IPS-18c (cell line): ENCODE measurements around the gene ASB7.
A peak's percentile ranks its signal among the peaks of the same experiment; 100 is the strongest.
"Not testable (repeated sequence)": the region's sequence is repeated elsewhere in the genome, so short reads cannot be mapped to it uniquely, and the experiment has no call there.

ENCODE experiments used
- H3K4me3 ChIP-seq: 2 replicates; pipeline ENCODE4 v1.7.0; 2013; ENCODE audit warnings: low read depth, mild to moderate bottlenecking, low read length, moderate library complexity; ENCODE audit not compliant: insufficient read depth
- H3K9me3 ChIP-seq: one replicate; pipeline ENCODE4 v1.6.1; 2013; ENCODE audit warnings: mild to moderate bottlenecking, low read length, moderate library complexity; ENCODE audit not compliant: control insufficient read depth, insufficient read depth

ASB7 gene

DNA sequence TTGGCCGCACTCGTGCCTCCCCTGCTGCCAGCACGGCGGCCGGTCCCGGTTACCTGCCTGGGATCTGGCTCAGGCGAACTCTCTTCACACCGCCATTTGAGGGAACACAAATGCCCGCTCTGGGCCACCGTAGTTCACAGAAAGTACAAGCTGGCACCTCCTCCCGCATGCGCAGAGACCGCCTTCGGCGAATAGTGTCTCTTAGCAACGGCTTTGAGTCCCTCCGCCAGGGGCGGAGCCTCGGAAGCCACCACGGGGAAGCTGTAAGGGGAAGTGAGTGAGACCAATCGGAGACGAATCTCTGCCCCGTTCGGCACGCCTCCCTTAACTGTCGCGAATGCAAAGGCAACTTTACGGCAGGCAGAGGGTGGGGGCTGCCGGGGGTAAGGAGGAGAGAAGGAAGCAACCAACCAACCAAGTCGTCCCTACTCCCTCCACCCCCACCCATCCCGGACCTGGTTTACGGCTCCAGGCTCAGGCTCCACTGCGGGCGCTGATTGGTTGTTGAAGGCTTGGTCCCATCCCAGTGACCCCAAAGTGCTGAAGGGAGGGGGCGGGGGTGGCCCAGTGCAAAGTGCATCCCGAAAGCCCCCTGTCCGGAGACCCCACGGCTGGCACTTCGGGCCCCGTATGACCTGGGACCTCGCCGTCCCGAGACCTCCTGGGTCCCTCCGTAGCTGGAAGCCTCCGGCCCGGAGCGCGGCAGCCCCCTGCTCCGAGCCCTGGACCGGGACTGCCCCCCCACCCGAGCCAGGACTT lies at the start of gene ASB7, which contains the start of gene LINS1:
Gene ASB7 (plus strand): TSS at position 526 of the 759 bp plus-strand sequence. CDS start 9,628 bp downstream, outside the sequence.
Gene LINS1 (minus strand): TSS at position 121 of the 759 bp plus-strand sequence. CDS start 21,342 bp downstream, outside the sequence.
- H3K4me3 ChIP-seq: peak within 1 kb of the TSS; percentile 88

GRCh38 chr15:100553468-100553867 lies 48.9 kb upstream of the ASB7 start:
- H3K4me3 ChIP-seq: no peak overlapping the region
- H3K9me3 ChIP-seq: peaks cover 7% of the 10 kb centered on the region

More for the DNA sequence above, at the start of gene ASB7, which contains the start of gene LINS1:
- no peaks in the 10 kb centered on the region for H3K9me3 ChIP-seq

GRCh38 chr15:100558771-100559254 lies 43.6 kb upstream of the ASB7 start:
- Histone ChIP-seq H3K9me3 (peaks cover 2% of the 10 kb centered on the region), H3K4me3 (no peak overlapping the region)

DNA sequence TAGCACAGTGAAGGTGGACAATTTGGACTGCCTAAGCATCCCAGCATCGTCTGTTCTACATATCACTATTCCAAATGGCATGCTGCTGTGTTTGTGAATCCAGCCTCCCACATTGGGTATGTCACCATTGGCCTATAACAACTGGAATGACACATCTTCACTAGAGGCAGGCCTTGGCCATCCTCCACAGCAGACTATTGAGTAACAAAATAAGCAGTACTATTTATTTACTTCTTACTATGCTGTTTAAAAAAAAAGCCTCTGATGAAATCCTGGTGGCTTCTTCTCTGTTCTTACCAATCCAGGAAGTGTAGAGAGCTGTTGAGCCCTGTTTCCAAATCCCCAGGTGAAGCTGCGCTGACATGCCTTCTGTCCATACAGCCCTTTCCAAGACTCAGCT lies 43.1 kb upstream of the ASB7 start:
- Histone ChIP-seq H3K4me3 (no peak overlapping the region), H3K9me3 (no peaks in the 10 kb centered on the region)

DNA sequence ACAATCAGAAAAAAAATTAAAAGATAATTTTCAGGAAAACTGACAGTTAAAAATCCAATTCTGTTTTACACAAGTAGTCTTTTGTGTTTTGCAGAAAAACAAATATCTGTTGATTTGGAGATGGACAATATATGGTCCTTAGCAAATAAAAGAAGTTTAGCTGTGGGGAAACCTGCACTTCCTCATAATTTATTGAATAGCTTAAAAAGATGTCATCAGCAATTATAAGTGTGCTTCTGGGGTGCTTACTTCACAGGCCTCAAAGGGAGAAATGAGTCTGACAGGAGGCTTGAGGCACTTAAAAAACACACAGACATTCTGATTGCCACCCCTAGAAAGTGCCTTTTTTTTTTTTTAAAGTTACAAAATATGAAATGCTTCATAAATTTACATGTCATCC lies 42.1 kb upstream of the ASB7 start:
- Histone ChIP-seq H3K4me3 (no peak overlapping the region), H3K9me3 (no peaks in the 10 kb centered on the region)

DNA sequence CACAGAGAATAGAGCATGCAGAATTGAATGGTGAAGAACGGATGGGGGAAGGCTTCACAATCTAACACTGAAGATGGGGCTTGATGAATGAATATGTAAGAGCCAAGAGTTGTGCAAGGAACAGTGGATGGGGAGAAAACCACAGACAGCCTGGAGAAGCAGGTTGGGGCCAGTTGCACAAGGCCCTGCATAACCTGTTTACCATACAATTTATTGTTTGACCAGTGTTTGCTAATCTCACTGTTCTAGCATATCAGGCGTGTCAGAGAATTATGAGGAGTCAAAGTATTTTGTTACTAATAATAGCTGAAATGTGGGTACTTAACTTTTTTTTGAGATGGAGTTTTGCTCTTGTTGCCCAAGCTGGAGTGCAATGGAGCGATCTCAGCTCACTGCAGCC lies 36.8 kb upstream of the ASB7 start:
- H3K9me3 ChIP-seq: no peaks in the 10 kb centered on the region
- H3K4me3 ChIP-seq: no peak overlapping the region

DNA sequence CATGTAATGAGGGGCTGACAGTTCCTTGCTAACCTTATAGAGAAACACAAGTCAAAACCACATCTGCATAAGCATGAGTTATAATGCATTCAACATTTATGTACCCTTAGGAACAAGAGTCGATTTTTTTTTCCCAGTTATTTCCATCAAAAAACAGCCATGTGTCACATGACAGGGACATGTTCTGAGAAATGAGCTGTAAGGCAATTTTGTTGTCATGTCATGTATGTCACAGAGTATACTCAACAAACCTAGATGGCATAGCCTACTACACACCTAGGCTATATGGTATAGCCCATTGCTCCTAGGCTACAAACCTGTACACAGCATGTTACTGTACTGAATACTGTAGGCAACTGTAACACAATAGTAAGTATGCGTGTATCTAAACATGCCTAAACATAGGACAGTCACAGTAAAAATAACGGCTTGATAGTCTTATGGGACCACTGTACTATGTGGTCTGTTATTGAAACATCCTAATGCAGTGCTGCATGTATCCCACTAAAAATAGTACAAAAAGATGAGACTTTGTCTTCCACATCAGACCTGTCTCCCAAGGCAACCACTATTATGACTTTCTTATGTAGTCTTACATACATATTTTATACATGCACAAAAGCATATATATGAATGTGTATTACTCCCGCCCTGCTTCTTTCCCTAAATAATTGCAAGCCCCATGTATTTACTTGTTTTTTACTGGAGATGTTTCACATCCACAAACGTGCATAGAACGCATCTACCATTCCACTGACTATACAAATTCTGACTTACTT lies 35.4 kb upstream of the ASB7 start:
- Histone ChIP-seq H3K4me3 (no peak overlapping the region), H3K9me3 (no peaks in the 10 kb centered on the region)

GRCh38 chr15:100569391-100569790 lies 33.0 kb upstream of the ASB7 start:
- H3K4me3 ChIP-seq: no peak overlapping the region

GRCh38 chr15:100570275-100570674 lies 32.1 kb upstream of the ASB7 start:
- no peak overlapping the region for H3K4me3 ChIP-seq
- H3K9me3 ChIP-seq: no peaks in the 10 kb centered on the region

More at GRCh38 chr15:100569391-100569790, 33.0 kb upstream of the ASB7 start:
- no peaks in the 10 kb centered on the region for H3K9me3 ChIP-seq

GRCh38 chr15:100570735-100571313 lies 31.6 kb upstream of the ASB7 start:
- H3K4me3 ChIP-seq: no peak overlapping the region

GRCh38 chr15:100571592-100572167 lies 30.7 kb upstream of the ASB7 start:
- Histone ChIP-seq H3K4me3 (no peak overlapping the region), H3K9me3 (no peaks in the 10 kb centered on the region)

More at GRCh38 chr15:100570735-100571313, 31.6 kb upstream of the ASB7 start:
- H3K9me3 ChIP-seq: no peaks in the 10 kb centered on the region

DNA sequence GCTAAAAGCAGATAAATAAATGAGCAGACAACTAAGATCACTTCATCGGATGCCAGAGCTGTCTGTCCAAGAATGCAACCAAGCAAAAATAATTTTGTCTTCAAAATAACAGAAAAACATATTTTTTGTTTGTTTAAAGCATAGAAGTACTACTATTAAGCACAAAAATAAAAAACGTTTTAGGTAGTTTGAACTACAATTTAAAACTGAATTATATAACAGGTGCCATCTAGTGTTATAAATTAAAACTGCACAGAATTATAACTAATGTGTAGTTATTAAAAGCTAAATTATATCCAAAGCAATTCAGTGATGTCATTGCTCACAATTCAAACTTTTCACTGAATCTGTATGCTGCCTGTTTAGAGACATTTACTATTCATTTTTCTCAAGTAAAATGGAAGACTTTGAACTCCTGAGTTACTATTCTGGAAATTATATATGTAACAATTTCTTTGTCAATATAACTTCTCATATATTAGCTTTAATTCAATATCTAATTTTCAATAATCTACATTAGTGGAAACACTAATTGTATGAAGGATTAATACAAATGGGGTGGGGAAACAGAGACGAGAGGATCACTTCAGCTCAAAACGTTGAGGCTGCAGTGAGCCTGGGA lies 29.9 kb upstream of the ASB7 start:
- no peaks in the 10 kb centered on the region for H3K9me3 ChIP-seq
- H3K4me3 ChIP-seq: no peak overlapping the region

DNA sequence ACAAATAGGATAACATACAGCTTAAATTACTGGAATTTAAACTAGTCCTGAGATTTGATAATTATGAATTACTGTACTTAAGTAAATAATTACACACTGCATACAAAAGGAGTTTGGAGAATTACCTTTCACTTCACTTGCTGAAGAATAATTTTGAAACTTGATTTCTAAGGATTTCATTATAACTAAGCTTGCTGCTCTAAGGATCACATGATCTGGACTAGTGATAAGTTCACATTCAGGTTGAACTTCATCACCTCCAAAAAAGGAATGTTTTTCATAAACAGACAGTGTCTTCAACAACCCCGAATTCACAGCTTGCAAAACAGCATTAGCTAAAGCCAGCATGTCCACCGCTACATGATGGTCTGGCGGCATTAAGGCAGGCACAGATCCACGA lies 28.9 kb upstream of the ASB7 start:
- Histone ChIP-seq H3K4me3 (no peak overlapping the region), H3K9me3 (no peaks in the 10 kb centered on the region)

DNA sequence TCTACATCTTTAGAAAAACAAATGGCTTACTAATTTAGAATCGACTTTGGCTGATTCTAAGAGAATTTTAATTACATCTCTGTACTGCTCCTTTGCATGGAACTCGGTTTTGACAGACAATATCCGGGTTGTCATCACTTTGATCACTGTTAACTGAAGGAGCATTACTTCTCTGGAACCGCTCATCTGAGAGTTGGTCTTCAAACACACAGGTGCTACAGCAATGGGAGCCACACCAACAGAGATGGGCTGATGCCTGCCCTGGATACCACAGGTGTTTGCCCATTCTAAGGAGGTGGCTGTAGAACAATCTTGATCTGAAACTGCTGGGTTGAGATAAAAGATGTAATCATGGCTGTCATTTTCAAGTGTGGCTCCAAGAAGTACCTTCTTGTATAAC lies 22.0 kb upstream of the ASB7 start:
- H3K9me3 ChIP-seq: no peaks in the 10 kb centered on the region
- H3K4me3 ChIP-seq: no peak overlapping the region

DNA sequence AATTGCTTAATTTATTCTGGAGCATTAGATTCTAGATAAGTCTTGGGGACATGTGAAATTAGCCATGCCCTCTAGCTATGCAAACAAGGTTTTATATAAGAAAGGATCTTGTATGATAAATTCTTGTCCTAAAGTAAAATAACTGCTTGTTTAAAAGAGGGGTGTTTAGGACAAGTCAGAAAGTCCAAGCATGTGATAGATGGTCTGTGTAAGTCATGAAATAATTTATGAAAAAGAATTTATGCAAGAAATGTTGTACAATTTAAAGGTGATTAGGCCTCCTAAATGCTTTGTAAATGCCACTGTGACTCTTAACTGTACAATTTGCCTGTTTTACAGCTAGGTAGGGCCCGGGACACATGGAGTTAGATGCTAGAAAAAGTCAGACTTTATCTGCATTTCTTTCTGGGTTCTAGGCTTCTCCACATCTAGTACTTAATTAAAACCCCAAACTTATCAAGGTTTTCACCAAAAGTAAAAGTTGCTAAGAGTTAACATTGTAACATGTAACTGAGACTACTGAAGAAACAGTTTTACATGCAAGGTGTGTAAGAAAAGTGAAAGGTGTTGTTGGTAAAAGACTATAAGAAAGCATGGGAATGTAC lies 13.6 kb upstream of the ASB7 start:
- peaks cover 11% of the 10 kb centered on the region for H3K9me3 ChIP-seq

GRCh38 chr15:100591163-100591562 lies 11.2 kb upstream of the ASB7 start:
- H3K9me3 ChIP-seq: peaks cover 13% of the 10 kb centered on the region
- H3K4me3 ChIP-seq: not testable (repeated sequence)

More for the DNA sequence above, 13.6 kb upstream of the ASB7 start:
- H3K4me3 ChIP-seq: no peak overlapping the region
